B cell (primary cell): ENCODE results near the gene NET1. TPM values are rescaled to one million over a fixed set of nuclear protein-coding genes. Genes with fewer than 3 reads are reported as not detected.

Experiments
- ATAC-seq: fragments of 200-7000 bp; cut with Tn5 transposase; one replicate; pipeline ENCODE4 v1.10.0; 2021; ENCODE audit warnings: low read depth, mild to moderate bottlenecking, moderate number of reproducible peaks, moderate library complexity
- CTCF ChIA-PET: fragments of 350-600 bp; sonication (Branson Sonifier 250); formaldehyde crosslinking; loops from one replicate; lab custom pipeline; 2021; ENCODE audit warnings: antibody characterized with exemption, inconsistent platforms; lab: Charles Lee
- POLR2A ChIA-PET: fragments of 350-600 bp; sonication (Branson Sonifier 250); formaldehyde crosslinking; loops from one replicate; lab custom pipeline; 2021; ENCODE audit warnings: antibody characterized with exemption; lab: Charles Lee
- DNase-seq: peaks from one replicate; pipeline ENCODE4 v3.0.0; 2013
- H2AFZ ChIP-seq: 2 replicates; pipeline ENCODE4 v1.6.1; 2012; ENCODE audit warnings: mild to moderate bottlenecking, low read depth, low read length; ENCODE audit not compliant: insufficient read depth, poor library complexity, severe bottlenecking
- H3K27ac ChIP-seq, 2 donors: 1 replicate in 1 of 2; 2 replicates in 1 of 2; pipeline ENCODE4 v1.5.1; 2012 to 2013; ENCODE audit warnings: low read length in 2 of 2, mild to moderate bottlenecking in 2 of 2, moderate library complexity in 1 of 2
- H3K27me3 ChIP-seq, 4 experiments: fragments of 200-600 bp in 1 of 4; sonication (generic) in 1 of 4; replicated peaks in 1 of 4; 1 replicate in 2 of 4; 2 replicates in 2 of 4; pipeline versions ENCODE4 v1.6.1 to v1.7.0; 2013 to 2016; ENCODE audit warnings: low read length in 3 of 4, mild to moderate bottlenecking in 2 of 4, mixed read lengths in 1 of 4, moderate library complexity in 1 of 4; ENCODE audit not compliant: insufficient read depth in 4 of 4, control insufficient read depth in 3 of 4; ENCODE audit errors: control extremely low read depth in 1 of 4
- H3K36me3 ChIP-seq, 2 experiments: replicated peaks in 1 of 2; 1 replicate in 1 of 2; 2 replicates in 1 of 2; pipeline versions ENCODE4 v1.6.1 to v1.7.1; 2013; ENCODE audit warnings: low read length in 1 of 2; ENCODE audit not compliant: insufficient read depth in 2 of 2, control insufficient read depth in 1 of 2; ENCODE audit errors: control extremely low read depth in 1 of 2, extremely low read depth in 1 of 2
- H3K4me1 ChIP-seq, 2 donors: fragments of 200-600 bp in 1 of 2; sonication (generic) in 1 of 2; 1 replicate in 1 of 2; 2 replicates in 1 of 2; pipeline versions ENCODE4 v1.5.1 to v1.6.1; 2013 to 2017; ENCODE audit warnings: low read length in 2 of 2; ENCODE audit not compliant: control insufficient read depth in 2 of 2, insufficient read depth in 2 of 2
- H3K4me2 ChIP-seq: replicated peaks from 2 replicates; pipeline ENCODE3; 2012; ENCODE audit warnings: mild to moderate bottlenecking, low read depth, low read length; ENCODE audit not compliant: poor library complexity, severe bottlenecking
- H3K4me3 ChIP-seq, 5 experiments: fragments of 200-600 bp in 1 of 5; sonication (generic) in 1 of 5; 1 replicate in 3 of 5; 2 replicates in 2 of 5; pipeline versions ENCODE4 v1.5.1 to v1.7.0; 2011 to 2016; ENCODE audit warnings: low read length in 4 of 5, mild to moderate bottlenecking in 4 of 5, low read depth in 2 of 5, control low read depth in 1 of 5, moderate library complexity in 1 of 5; ENCODE audit not compliant: insufficient read depth in 1 of 5; ENCODE audit errors: control extremely low read depth in 1 of 5, extremely low read depth in 1 of 5
- H3K79me2 ChIP-seq: fragments of 200-600 bp; sonication (generic); one replicate; pipeline ENCODE4 v1.6.0; 2016; ENCODE audit warnings: low read length; ENCODE audit not compliant: control insufficient read depth, insufficient read depth
- H3K9ac ChIP-seq: fragments of 200-600 bp; sonication (generic); 2 replicates; pipeline ENCODE4 v1.6.1; 2017; ENCODE audit warnings: mild to moderate bottlenecking, low read length, moderate library complexity
- H3K9me3 ChIP-seq, 3 donors: one replicate each; pipeline versions ENCODE4 v1.6.1 to v1.7.1; 2013; ENCODE audit warnings: low read length in 2 of 3; ENCODE audit not compliant: control insufficient read depth in 2 of 3, insufficient read depth in 1 of 3; ENCODE audit errors: control extremely low read depth in 1 of 3
- H4K20me1 ChIP-seq: 2 replicates; pipeline ENCODE4 v1.6.0; 2012; ENCODE audit warnings: mild to moderate bottlenecking, low read length; ENCODE audit not compliant: insufficient read depth, control insufficient read depth, poor library complexity, severe bottlenecking
- H3K27ac Mint-ChIP-seq: one replicate; pipeline ENCODE4 v1.8.0; 2021; ENCODE audit warnings: mixed read lengths
- H3K27me3 Mint-ChIP-seq: one replicate; pipeline ENCODE4 v1.8.0; 2021; ENCODE audit warnings: mixed read lengths
- H3K4me1 Mint-ChIP-seq: one replicate; pipeline ENCODE4 v1.8.0; 2021; ENCODE audit warnings: mixed read lengths
- H3K4me3 Mint-ChIP-seq: one replicate; pipeline ENCODE4 v1.8.0; 2021; ENCODE audit warnings: mixed read lengths
- H3K9me3 Mint-ChIP-seq: one replicate; pipeline ENCODE4 v1.8.0; 2022; ENCODE audit warnings: mixed read lengths; ENCODE audit not compliant: insufficient read depth
- EZH2 ChIP-seq: IDR thresholded peaks from 2 replicates; pipeline ENCODE4 v1.6.1; 2012; ENCODE audit warnings: borderline replicate concordance, low read depth, mild to moderate bottlenecking, moderate library complexity, low read length; ENCODE audit not compliant: insufficient read depth, poor library complexity, severe bottlenecking
- WGBS: methylation state at CpG from one replicate; pipeline ENCODE4 v1.1.5; 2013; ENCODE audit warnings: missing lambda C conversion rate; ENCODE audit not compliant: insufficient coverage; 5-methylcytosine and 5-hydroxymethylcytosine counted together
- intact Hi-C: fragments of 100-400 bp; cut with micrococcal nuclease; formaldehyde crosslinking; loops from one replicate; pipeline ENCODE4 v1.10.0; 2022
- polyA plus RNA-seq: library from polyadenylated mRNA; depleted of rRNA; stranded (reverse); fragments of >200 nt; gene quantifications from 2 replicates; pipeline ENCODE4 v1.2.3, GENCODE V29; 2012
- total RNA-seq, 2 donors: library from RNA; stranded (reverse); fragments of 120-200 nt in 1 of 2; gene quantifications; 1 replicate in 1 of 2; 2 replicates in 1 of 2; pipeline versions ENCODE4 v1.2.3 to v1.2.4, GENCODE V29; 2013 to 2022
- TF ChIP-seq, protein P1 (sequence below): fragments of 200-600 bp; IDR thresholded peaks from one replicate; pipeline ENCODE4 v1.8.0; 2022; ENCODE audit warnings: antibody characterized with exemption, mild to moderate bottlenecking

The NET1 gene
- total and polyA plus RNA-seq, 2 donors (not counting 1 experiment from before 2014, with no cell fraction given), result 3.5 to 6.4 TPM

DNA sequence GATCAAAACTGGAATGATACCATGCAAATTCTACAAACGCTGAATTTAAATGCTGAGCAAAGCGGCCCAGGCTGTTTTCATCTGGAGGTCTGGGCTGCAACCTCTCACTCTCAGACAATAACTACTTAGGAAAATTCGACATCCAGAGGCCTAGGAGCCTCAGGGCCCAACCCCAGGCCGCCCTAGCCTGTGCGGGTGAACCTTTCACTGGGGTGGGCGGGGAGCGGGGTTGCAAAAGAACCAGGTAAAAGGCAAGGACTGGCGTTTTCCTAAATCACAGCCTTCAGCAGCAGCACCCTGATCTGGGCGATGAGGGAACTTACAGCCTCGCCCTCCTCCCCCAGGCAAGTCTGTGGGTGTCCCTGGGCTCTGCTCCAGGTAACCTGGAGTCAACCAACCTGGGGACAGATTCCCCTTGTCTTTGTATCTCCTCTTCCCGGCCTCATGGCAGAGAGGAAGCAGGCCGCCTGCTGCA, 53.7 kb downstream of the NET1 start:
- Histone ChIP-seq H3K27ac (no peak overlapping the region), H3K9me3 (peaks cover 0 to 16% (median 0%) of the 10 kb centered on the region in 3 donors), H3K9ac (no peak overlapping the region), H3K4me2 (no peak overlapping the region), H4K20me1 (no peaks in the 10 kb centered on the region), H2AFZ (no peak overlapping the region), H3K4me1 (peaks cover 7 to 9% of the 10 kb centered on the region in 2 donors), H3K36me3 (no peaks in the 10 kb centered on the region), H3K27me3 (no peaks in the 10 kb centered on the region), H3K4me3 (no peak overlapping the region), H3K79me2 (no peaks in the 10 kb centered on the region)
- intact Hi-C loops, result no loop called here
- no peaks in the 10 kb centered on the region for H3K27me3 Mint-ChIP-seq
- 88% methylated on average over 12 of the region's 12 CpGs for WGBS
- no peak for DNase-seq
- no peak for ATAC-seq
- H3K4me3 Mint-ChIP-seq, result no peak overlapping the region
- CTCF ChIA-PET, result no interaction called here
- peaks cover 15% of the 10 kb centered on the region for H3K4me1 Mint-ChIP-seq
- H3K9me3 Mint-ChIP-seq, result no peaks in the 10 kb centered on the region
- POLR2A ChIA-PET, result no interaction called here
- TF ChIP-seq, protein P1, sequence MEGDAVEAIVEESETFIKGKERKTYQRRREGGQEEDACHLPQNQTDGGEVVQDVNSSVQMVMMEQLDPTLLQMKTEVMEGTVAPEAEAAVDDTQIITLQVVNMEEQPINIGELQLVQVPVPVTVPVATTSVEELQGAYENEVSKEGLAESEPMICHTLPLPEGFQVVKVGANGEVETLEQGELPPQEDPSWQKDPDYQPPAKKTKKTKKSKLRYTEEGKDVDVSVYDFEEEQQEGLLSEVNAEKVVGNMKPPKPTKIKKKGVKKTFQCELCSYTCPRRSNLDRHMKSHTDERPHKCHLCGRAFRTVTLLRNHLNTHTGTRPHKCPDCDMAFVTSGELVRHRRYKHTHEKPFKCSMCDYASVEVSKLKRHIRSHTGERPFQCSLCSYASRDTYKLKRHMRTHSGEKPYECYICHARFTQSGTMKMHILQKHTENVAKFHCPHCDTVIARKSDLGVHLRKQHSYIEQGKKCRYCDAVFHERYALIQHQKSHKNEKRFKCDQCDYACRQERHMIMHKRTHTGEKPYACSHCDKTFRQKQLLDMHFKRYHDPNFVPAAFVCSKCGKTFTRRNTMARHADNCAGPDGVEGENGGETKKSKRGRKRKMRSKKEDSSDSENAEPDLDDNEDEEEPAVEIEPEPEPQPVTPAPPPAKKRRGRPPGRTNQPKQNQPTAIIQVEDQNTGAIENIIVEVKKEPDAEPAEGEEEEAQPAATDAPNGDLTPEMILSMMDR, result no peak
- no peak for TF ChIP-seq EZH2
- H3K27ac Mint-ChIP-seq, result no peak overlapping the region

DNA sequence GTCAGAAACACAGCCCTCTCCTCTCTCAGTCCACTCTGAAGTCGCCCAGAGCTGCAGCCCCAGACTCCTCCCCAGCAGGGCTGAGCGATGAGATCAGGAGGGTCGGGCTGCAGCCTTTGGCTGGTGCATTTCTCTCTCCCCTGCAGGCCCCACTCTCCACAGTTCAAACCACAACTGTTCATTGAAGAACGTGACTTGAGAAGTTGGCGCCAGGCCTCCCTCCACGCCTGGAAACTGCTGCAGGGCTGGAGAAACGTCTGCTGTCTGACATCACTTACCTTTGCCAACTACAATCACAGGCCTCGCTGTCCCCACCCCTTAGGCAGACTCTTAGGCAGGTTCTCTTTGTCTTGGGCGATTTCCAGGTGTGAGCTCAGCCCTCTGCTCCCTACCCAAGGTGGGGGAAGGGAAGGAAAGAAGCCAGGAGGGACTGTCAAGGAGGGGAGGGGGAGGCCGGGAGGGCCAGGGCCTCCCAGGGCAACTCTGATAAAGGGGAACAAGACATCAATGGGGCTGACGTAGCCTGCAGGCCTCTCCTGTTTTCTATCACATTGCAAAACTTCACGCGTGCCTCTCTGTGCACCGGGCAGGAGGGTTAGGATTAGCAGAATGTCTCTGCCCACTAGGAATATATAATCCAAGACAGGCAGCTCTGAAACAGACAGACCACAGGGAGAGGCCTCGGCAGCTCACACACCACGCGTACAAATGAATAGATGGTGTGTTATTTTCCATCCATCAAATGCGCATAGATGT, 54.3 kb downstream of the NET1 start:
- intact Hi-C loops, result no loop called here
- no peak overlapping the region for H3K4me2 ChIP-seq
- CTCF ChIA-PET, result interaction anchor here (0.9 kb wide), 1 partner anchor 23 kb away, joined by 3 read pairs; no protein-coding TSS in a partner anchor
- POLR2A ChIA-PET, result no interaction called here
- no peaks in the 10 kb centered on the region for H3K79me2 ChIP-seq
- H3K4me3 ChIP-seq, result no peak overlapping the region
- Mint-ChIP-seq H3K4me3 (no peak overlapping the region), H3K9me3 (no peaks in the 10 kb centered on the region), H3K4me1 (peaks cover 10% of the 10 kb centered on the region), H3K27ac (no peak overlapping the region), H3K27me3 (no peaks in the 10 kb centered on the region)
- H3K9me3 ChIP-seq, result peaks cover 0 to 16% (median 0%) of the 10 kb centered on the region in 3 donors
- no peaks in the 10 kb centered on the region for H4K20me1 ChIP-seq
- H3K9ac ChIP-seq, result no peak overlapping the region
- ATAC-seq (no peak), DNase-seq (no peak)
- no peak for TF ChIP-seq EZH2
- TF ChIP-seq, protein P1, result no peak
- H3K4me1 ChIP-seq, result peaks cover 7 to 8% of the 10 kb centered on the region in 2 donors
- no peaks in the 10 kb centered on the region for H3K27me3 ChIP-seq
- H2AFZ ChIP-seq, result no peak overlapping the region
- no peak overlapping the region for H3K27ac ChIP-seq
- no peaks in the 10 kb centered on the region for H3K36me3 ChIP-seq
- WGBS, result 73% methylated on average over 14 of the region's 18 CpGs
